GM19035 (cell line): ENCODE data around the gene LARGE1.
"Not testable (repeated sequence)": the region's sequence is repeated elsewhere in the genome, so short reads cannot be mapped to it uniquely, and the experiment has no call there.

Source experiments
- ATAC-seq: cut with Tn5 transposase; IDR thresholded peaks from one replicate; pipeline ENCODE4 v1.9.1; 2021; ENCODE audit not compliant: unreplicated experiment

The LARGE1 gene

DNA sequence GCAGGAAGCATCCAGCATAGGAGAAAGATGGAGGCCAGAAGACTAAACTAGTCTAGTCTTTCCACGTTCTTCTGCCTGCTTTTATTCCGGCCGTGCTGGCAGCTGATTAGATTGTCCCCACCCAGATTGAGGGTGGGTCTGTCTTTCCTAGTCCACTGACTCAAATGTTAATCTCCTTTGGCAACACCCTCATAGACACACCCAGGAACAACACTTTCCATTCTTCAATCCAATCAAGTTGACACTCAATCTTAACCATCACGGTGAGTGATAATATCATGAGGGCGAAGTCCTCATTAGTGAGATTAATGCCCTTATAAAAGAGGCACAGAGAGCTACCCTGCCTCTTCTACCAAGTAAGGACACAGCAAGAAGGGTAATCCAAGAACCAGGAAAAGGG lies 424.2 kb downstream of the LARGE1 start:
- ATAC-seq: no peak

DNA sequence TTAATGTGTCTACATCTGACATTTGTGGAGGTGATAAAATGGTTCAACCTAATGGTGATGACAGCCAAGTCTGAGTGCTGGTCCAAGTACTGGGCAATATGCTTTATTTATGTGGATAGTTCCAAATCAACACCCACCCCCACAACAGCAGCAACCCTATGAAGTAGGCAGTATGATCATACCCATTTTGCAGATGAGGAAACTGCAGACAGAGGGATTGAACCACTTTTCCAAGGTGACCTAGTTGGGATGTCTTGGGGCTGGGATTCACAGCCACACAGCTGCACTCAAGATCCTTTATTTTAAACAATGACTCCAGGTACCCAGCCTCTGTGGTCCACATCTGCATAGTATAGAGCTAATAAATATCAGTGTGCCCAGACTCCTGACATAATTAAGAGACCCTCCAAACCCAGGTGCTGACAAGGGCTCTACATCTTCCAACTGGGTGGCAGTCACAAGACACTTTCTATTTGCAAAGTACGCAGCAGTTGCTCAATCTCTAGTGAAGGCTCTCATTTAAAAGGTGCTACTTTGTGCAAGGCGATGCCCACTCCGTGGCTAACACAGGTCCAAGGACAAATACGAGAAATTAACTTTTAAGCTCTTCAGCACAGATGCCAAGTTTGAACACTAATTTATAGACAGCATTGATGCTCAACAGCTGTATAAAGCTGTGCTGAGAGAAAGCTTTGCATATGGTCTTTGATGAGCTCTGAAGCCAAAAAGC lies 426.6 kb downstream of the LARGE1 start:
- ATAC-seq: no peak

DNA sequence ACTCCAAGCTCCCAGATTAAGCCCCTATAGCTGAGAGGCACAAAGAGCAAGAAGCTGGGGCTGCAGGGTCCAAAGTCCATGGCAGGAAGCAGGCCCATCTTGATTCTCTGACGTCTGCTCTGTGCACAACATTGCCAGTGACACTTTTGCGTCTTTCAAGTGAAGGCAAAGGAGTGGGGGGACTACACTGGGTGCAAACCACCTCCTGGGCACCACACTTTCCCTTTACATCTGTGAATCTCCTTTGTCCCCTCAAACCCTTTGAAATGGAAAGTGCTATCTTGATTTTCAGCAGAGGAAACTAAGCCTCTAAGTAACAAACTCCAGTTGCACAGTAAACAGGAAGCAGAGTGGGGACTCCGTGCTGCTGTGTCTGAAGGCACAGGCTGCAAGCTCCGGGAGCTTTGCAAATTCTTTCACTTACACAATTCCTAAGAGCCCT lies 428.0 kb downstream of the LARGE1 start:
- no peak for ATAC-seq

DNA sequence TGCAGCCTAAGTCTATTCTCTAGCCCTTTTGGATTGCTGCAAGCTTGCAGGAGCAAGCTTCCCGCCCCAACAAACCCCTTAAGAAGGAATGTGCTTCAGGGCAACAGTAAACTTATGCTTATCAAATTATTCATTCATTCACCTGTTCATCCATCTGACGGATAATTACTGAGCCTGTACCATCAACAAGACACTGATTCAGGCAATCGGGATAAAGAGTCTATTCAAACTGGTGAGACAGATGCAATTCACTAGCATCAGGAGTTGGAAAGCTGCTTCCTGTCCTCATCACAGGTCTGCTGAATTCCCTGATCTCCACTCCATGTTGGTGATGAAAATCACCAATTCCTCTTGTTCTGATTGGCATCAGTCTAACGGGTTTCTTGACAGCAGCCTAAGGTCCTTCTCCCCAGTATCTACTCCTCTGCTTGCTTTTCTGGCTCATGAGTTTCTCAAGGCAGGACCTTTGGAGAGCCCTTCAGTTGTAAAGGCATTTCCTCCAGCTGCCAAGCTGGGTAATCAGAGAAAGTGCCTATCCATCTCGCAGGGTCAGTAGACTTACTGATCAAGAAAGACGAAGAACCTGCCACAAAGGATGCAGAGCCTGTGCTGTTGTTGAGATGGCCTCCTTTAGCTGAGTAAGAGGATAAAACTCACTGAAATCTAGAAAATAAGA lies 433.1 kb downstream of the LARGE1 start:
- ATAC-seq: no peak

DNA sequence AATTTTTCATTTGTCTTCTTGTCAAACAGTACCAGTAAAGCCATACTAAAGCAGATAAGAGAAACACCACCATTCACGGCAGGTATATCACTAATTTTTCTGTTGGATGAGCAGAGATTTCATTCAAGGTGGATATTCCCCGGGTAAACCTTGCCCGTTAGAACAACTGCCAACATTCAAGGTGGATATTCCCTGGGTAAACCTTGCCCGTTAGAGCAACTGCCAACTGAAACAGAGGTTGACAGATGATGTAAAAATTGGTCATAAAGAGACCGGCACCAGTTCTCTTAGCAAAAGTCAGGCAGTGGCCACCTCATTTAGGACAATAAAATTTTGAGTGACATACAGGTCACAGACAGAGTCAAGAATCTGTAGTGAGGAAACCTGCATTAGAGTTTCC lies 438.7 kb downstream of the LARGE1 start:
- ATAC-seq: no peak

DNA sequence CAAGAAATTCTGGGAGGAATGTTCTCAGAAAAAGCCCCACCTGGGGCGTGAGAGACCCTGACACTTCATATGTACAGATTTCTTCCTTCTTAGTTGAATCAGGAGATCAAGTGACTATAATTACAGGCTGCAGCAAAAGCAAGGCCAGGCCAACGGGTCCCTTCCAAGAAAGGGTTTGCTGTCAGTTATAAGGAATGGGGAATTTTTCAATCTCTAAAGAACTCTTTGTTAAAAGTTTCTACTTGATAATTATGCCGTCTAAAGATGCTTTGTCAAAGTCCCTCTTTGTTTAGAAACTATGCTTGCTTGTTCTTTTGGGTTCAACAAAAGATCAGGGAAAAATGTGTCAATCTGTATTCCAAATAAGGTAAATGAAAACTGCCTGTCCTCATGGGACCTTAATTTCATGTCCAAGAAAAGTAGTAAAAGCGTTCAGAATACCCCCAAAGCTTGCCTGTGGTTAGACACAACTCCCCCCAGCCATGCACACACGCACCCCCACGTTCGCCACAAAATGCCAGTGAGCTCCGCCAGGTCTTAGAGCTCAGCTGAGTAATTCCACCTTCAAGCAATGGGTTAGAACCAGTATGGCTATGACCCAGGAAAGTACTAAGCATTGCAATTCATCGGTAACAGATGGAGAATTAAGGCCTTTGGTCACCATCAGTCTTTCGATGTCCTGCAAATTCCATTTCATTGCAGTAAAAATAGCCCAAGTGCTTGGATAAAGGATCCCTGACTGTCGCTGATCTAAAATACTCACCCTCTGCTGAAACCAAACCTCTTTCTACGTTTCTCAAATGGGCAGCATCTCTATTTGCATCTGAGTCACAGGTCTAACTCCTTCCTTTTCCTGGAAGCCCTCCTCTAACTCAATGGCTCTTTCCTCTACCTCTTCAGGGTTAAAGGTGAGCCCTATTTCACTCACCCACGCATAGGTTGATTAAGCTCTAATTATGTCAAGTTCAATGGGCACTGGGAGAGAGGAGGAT lies 442.9 kb downstream of the LARGE1 start:
- ATAC-seq: no peak

DNA sequence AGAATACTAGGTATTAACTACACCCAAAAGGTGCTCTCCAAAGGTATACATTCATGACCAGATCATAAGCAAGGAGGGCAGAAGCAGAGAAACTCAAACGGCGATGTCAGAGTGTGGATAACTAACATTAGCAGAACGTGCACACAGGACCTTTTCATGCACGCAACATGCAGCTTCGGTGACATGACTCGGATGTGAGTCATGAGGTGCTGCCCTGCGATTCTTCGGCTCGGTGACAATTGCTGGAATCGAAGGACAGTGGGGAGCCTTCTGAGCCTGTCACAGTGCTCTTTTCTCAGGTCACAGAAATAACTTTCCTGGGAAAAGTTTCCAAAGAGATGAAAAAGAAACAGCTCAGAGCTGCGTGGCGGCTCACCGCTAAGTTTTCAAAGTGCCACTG lies 443.6 kb downstream of the LARGE1 start:
- ATAC-seq: no peak

DNA sequence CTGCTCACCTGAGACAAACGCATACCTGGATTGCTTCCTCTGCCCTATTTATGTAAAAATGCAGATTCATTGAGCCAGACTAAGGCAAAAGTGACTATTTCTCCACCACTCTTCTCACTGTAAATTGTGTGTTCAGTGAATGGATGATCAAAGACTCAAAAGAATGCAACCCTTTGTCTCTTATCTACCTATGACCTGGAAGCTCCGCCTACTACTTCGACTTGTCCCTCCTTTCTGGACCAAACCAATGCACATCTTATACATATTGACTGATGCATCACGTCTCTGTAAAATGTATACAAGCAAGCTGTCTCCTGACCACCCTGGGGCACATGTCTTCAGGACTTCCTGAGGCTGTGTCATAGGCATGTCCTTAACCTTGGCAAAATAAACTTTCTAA lies 444.1 kb downstream of the LARGE1 start:
- ATAC-seq: no peak

DNA sequence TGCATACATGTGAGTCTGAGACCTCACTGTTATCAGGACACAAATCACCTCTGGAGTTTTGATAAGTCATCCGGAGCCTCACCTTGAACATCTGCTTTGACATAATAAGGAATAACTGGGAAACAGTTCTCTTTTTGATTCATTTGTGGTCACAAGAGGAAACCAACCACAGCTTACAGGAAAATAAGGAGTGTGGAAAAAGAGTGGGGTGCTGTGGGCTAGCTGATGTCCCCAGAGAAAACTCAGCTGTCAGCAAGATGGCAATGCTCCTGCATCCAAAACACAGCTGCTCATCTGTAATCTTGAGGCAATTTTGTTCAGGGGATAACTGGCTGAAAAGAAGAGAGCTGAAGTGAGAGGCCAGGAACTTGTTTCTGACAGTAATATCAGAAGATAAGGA lies 445.7 kb downstream of the LARGE1 start:
- no peak for ATAC-seq

DNA sequence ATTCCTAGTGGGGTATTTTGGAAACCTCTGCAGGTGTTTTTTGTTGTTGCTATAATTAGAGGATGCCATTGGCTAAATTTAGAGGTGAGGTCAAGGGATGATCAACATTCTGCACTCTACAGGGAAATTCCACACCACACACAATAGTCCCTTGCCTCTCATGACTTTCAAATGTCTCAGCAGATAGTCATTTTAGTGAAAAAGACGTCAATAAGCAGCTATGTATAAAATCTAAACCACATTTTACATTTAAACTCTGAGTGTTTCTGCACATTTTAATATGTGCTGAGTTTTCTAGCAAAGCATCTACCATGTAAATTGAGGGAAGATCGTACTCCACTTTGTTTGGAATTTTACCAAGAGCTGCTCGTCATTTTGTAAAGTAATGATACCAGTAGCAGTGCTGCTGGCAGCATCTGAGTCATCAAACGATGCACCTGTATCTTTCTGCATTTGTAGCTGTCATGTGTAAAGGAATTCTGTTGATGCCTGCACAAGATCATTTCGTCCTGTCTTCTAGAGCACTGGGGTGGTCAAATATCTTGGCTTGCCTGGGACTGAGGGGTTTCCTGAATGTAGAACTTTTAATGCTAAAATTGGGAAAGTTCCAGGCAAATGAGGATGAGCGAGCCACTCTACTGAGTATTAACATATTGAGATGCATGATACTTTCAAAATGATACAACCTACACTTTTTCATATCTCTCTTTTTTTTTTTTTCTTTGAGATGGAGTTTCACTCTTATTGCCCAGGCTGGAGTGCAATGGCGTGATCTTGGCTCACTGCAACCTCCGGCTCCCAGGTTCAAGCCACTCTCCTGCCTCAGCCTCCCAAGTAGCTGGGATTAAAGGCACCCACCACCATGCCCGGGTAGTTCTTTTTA lies 447.6 kb downstream of the LARGE1 start:
- peak; percentile 59 for ATAC-seq

DNA sequence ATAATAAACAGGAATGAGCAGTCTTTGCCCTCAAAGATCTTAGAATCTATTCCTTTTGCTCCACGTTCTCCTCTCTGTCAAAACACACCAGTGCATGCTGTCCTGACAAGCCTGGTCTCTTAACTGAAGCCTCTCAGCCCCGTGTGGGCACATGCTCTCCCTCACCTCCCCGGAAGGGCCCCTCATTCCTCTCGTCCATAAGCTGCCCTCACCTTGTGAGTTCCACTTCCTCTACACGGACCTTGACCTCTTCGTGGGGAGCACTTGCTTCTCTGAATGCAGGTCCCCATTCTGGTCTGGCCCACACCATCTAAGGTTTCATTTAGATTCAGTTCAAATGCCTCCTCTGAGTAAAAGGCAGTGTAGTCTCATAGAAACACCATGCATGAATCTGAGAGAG lies 449.8 kb downstream of the LARGE1 start:
- no peak for ATAC-seq

DNA sequence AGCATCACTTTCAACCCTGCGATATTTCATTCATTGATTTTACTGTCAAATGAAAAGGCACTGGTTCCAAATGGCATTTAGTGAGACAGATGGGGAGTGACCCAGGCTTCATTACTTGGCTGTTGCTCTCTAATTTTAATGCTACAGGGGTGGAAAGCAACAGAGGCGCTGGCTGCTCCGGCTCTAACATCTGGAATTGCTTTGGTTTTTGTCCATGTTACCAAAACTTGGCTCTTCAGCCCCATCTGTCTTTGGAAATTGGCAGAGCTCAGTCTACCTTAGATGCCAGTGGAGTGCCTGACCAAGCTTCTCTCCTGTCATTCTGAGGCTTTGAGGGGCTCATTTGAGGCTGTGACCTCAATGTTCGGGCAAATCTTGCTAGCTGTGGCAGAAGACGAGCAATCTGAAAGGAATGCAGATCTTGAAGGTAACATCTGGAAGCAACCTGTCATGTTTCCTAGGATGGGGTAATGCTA lies 452.6 kb downstream of the LARGE1 start:
- ATAC-seq: no peak

DNA sequence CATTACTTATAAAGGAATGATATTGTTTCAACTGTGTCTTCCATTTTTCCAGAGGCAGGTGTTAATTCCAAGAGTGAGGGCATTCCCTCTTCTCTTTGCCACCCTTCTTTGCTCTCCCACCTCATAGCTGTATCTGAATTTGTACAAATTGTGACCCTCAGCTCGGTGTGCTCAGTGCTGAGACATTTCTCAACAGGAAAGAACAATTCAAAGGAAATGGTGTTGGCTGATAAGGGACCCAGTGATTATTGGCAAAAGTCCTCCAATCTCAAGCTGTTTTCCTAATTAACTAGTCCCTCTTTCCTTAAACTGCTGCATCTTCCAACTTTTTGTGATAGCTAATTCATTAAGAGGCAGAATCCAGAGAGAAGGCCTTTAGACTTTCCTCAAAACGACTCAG lies 453.2 kb downstream of the LARGE1 start:
- no peak for ATAC-seq

DNA sequence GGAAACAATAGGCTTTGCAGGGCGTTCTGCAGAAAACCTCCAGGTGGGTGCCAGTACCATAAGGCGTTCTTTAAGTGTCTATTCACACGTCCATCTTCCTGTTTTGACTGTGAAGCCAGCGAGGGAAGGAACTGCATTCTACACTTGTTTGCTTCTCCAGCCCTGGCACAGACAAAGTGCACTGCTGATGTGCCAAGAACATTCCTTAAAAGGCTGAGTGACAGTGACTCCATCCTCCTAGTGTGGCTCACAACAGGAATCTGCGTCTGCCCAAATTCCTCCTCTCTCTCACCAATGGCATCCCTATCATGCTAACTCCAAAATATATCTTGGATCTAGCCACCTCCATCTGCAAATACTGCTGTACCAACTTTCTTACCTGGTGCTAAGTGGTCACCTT lies 454.7 kb downstream of the LARGE1 start:
- no peak for ATAC-seq

DNA sequence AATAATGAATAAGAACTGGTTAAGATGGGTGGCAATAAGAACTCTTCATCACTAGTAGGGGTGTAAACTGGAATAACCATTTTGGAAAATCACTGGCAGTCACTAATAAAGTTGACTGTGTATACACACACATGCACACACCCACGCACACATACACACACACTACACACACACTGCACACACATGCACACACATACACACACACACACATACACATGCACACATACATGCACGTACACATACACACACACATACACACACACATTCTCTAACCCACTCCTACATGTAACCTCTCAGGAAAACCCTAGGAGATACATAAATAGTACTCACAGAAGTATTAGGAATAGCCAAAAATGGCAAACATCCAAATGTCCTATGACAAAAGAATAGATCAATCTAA lies 455.6 kb downstream of the LARGE1 start:
- ATAC-seq: no peak

DNA sequence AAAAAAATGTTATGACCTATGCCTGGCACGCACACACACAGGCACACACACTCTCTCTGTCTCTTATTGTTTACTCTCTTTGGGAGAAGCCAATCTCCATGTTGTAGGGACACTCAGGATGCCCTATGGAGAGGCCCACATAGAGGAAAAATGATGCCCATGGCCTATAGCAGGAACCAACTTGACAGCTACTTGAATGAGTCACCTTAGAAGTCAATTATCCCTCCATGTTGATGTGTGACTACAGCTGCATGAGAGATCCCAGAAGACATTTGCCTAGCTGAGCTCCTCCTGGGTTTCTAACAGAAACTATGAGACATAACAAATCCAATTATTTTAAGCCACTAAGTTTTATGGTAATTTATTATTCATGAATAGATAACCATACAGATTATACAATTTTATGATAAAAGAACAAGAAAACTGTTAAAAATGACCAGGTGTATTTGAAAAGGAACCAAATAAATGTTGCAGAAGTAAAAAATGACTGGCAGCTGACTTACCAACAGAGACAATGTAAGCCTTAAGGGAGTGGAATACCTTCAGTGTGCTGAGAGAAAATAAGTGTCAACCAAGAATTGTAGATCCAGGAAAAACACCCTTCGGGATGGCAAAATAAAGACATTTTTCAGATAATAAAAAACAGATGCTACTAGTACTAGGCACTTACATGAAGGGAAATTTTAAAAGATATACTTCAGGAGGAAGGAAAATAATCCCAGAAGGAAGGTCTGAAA lies 458.4 kb downstream of the LARGE1 start:
- ATAC-seq: no peak

DNA sequence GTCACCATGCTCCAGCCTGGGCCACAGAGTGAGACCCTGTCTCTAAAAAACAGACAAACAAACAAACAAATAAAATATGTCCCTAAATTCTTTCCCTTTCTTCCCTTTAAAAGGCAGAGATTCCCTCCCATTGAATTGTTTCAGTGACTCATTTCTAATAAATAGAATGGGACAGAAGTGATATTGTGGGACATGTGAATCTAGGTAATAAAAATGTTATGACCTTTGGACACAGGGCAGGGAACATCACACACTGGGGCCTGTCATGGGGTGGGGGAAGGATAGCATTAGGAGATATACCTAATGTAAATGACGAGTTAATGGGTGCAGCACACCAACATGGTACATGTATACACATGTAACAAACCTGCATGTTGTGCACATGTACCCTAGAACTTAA lies 459.0 kb downstream of the LARGE1 start:
- ATAC-seq: not testable (repeated sequence)

DNA sequence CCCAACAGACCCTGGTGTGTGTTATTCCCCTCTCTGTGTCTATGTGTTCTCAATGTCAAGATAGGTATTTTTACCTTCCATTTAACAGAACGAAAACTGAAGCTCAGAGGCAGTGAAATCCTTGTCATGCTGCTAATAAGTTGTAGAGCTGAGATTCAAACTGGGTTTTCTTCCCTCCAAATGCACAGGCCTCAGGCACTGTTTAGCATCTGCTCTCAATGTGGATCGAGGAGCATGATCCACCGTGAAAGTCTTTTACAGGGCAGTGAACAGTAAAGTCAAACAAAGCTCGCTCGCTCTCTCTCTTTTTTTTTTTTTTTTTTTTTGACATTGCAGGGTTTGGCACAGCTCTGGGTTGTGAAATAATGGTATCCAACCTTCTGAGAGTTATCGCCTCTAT lies 461.1 kb downstream of the LARGE1 start:
- ATAC-seq: no peak

DNA sequence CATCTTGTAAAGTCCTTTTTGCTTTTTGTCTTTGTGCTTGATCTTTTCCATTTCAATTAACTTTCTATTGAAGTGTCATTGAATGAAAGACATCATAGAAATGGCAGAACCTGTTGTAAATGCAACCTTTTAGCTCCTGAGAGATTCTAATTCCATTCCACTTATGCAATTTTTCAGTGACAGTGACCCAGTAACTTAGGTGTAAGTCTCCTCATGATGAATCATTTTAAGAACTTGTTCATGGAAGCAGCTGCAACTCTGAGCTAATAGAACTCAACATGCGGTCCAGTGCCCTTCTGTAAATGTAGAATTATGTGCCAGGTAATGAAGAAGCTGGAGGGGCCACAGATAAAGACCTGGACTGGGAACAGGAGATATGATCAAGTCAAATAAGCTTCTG lies 463.8 kb downstream of the LARGE1 start:
- no peak for ATAC-seq

DNA sequence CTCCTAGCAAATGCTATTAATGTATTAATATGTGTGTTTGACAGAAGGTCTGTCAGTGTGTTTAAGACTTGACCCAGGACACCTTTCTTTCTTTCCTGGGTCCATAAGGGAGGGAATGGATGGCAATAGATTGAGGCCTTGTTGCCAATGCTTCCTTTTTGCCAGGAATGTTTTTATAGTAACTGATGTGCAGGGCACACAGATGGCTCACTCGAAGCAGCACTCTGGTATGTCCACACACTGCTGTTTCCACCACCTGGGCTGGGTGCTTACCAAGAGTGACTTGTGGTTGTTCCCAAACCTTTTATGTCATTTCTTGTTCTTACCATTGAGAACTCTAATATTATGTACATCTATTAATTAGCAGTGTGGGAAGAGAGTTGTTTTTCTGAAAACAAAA lies 465.2 kb downstream of the LARGE1 start:
- ATAC-seq: no peak
